ENCODE data around the gene HOXB5. TPM values are rescaled to one million over a fixed set of nuclear protein-coding genes. Genes with fewer than 3 reads are reported as not detected.
A peak's percentile ranks its signal among the peaks of the same experiment; 100 is the strongest.

The HOXB5 gene
- total and polyA plus RNA-seq, 12 donors: 0.06 to 0.18 (median 0.15) TPM; not detected in 9

DNA sequence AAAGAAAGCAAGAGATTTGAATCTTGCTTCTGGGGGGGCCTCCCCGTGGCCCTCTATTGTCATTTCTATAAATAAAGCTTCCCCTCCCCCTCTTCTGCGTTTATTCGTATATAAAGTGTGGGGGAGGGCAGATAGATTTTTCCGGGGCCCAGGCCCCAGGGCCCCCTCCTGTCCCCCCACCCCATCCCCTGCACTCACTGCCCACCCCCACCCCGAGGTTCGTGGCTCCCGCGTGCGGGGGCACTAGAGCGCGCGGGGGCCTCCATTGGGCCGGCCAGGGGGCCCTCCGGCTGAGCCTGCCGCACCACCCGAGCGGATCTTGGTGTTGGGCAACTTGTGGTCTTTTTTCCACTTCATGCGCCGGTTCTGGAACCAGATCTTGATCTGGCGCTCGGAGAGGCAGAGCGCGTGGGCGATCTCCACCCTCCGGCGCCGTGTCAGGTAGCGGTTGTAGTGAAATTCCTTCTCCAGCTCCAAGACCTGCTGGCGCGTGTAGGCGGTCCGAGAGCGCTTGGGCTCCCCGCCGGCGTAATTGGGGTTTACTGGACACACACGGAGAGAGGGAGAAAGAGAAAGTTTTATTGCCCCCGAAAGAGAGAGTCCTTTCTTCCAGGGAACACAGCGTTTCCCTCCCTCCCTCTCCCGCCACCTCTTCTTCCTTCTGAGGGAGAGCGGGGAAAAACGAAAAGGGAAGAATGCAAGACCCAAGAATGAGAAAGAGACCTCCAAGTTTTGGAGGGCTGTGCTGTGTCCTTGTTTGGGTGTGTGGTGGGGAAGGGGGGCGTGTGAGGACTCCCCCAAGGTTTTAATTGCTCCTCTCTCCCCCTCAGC is 16.9 kb downstream of the HOXB5 start:
- H3K9me3 ChIP-seq: no peaks in the 10 kb centered on the region
- no peak for DNase-seq
- ATAC-seq: no peak
- 6 to 11% methylated on average over 42 to 43 of the region's 43 CpGs for WGBS, 2 donors
- TF ChIP-seq CTCF (IDR thresholded peaks at IDR 0.05): no peak
- no peaks in the 10 kb centered on the region for H3K36me3 ChIP-seq
- peak overlapping the region in 8 of 10 donors; percentile 2 to 61 (median 30) for H3K4me3 ChIP-seq
- peaks cover 66 to 100% (median 100%) of the 10 kb centered on the region in 7 donors for H3K27me3 ChIP-seq
- H3K27ac ChIP-seq: peak overlapping the region in 3 of 10 donors; percentile 14 to 83 (median 74)
- intact Hi-C loops (cut with DNase I): loop anchor here in 2 of 10 donors (5.0 kb wide), 1 partner anchor 34 kb away; no protein-coding TSS in a partner anchor
- H3K4me1 ChIP-seq: peaks cover 0 to 42% (median 7%) of the 10 kb centered on the region in 9 donors

DNA sequence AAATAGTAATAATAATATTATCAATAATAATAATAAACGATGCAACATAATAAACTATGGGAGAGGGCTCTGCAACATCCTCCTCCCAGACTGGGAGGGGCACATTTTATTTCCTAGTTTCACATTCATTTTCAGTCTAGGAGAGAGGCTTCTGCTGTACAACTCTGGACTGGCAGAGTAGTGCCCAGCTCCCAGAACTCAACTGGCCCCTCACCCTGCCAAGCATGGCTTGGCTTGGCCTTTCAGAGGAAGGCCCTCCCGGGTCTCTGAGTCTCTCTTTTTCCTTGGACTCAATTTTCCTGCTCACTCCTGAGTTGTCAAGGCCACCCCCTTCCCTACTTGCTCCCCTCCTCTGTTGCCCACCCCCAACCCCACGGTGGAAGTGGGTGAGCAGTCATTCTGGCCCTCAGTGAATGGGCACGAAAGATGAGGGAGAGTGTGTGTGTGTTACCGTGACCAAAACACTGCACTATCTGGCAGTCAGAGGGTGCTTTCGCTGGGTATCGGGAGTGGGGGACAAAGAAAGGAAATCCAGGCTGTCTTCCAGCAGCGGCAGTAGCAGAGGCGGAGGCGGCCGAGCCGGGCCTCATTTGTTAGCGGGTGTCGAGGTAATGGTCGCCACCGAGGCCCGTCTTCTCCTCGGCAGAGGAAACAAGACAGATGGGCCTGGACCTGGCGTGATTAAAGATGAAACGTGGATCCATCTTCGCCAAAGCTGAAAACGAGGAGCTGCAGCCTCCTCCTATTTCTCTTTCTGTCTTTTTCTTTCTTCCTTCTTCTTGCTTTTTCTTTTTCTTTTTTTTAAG is 17.7 kb downstream of the HOXB5 start:
- H3K4me3 ChIP-seq: peak overlapping the region in 5 of 10 donors; percentile 4 to 61 (median 39)
- no peaks in the 10 kb centered on the region for H3K9me3 ChIP-seq
- peak overlapping the region in 3 of 10 donors; percentile 14 to 83 (median 58) for H3K27ac ChIP-seq
- DNase-seq: no peak
- no peak for TF ChIP-seq CTCF (IDR thresholded peaks at IDR 0.05)
- no peaks in the 10 kb centered on the region for H3K36me3 ChIP-seq
- intact Hi-C loops (cut with DNase I): loop anchor here in 2 of 10 donors (5.0 kb wide), 1 partner anchor 34 kb away; no protein-coding TSS in a partner anchor
- no peak for ATAC-seq
- H3K4me1 ChIP-seq: peaks cover 0 to 41% (median 7%) of the 10 kb centered on the region in 9 donors
- peaks cover 66 to 100% (median 100%) of the 10 kb centered on the region in 7 donors for H3K27me3 ChIP-seq
- 16 to 20% methylated on average over 22 of the region's 22 CpGs for WGBS, 2 donors

GRCh38 chr17:48575066-48575582 is 18.5 kb downstream of the HOXB5 start:
- H3K4me3 ChIP-seq: no peak overlapping the region
- DNase-seq: no peak
- 42 to 50% methylated on average over 7 of the region's 7 CpGs for WGBS, 2 donors
- no peak for ATAC-seq
- no peaks in the 10 kb centered on the region for H3K36me3 ChIP-seq
- no peaks in the 10 kb centered on the region for H3K9me3 ChIP-seq
- H3K4me1 ChIP-seq: peaks cover 0 to 41% (median 7%) of the 10 kb centered on the region in 9 donors
- intact Hi-C loops (cut with DNase I): loop anchor here in 2 of 10 donors (5.0 kb wide), 1 partner anchor 33 kb away; no protein-coding TSS in a partner anchor
- no peak for TF ChIP-seq CTCF (IDR thresholded peaks at IDR 0.05)
- no peak overlapping the region for H3K27ac ChIP-seq
- H3K27me3 ChIP-seq: peaks cover 59 to 100% (median 100%) of the 10 kb centered on the region in 7 donors
